Esophagus squamous epithelium (tissue), 5 donors: ENCODE results near the gene ABLIM3. TPM values are rescaled to one million over a fixed set of nuclear protein-coding genes. Genes with fewer than 3 reads are reported as not detected.
A peak's percentile ranks its signal among the peaks of the same experiment; 100 is the strongest.

Experiments used
- DNase-seq: peaks from one replicate; lab custom pipeline; 2025; lab: John Stamatoyannopoulos, UW
- H3K27ac ChIP-seq, 4 donors: fragments of 200-600 bp; sonication (generic); one replicate each; pipeline ENCODE4 v1.5.1; 2016 to 2019; ENCODE audit warnings: mild to moderate bottlenecking in 1 of 4
- H3K27me3 ChIP-seq, 4 donors: fragments of 200-600 bp; sonication (generic); 1 replicate in 3 of 4; 2 replicates in 1 of 4; pipeline versions ENCODE4 v1.5.1 to v1.6.0; 2017 to 2021; ENCODE audit warnings: antibody characterized with exemption in 1 of 4
- H3K36me3 ChIP-seq, 3 donors: fragments of 200-600 bp; sonication (generic); one replicate each; pipeline ENCODE4 v1.5.1; 2016 to 2019
- H3K4me1 ChIP-seq, 3 donors: fragments of 200-600 bp; sonication (generic); one replicate each; pipeline ENCODE4 v1.5.1; 2017 to 2019
- H3K4me3 ChIP-seq, 4 donors: fragments of 200-600 bp; sonication (generic); 1 replicate in 3 of 4; 2 replicates in 1 of 4; pipeline ENCODE4 v1.5.1; 2016 to 2019; ENCODE audit warnings: mild to moderate bottlenecking in 2 of 4, moderate library complexity in 1 of 4
- H3K9me3 ChIP-seq, 3 donors: fragments of 200-600 bp; sonication (generic); one replicate each; pipeline ENCODE4 v1.5.1; 2016 to 2019
- POLR2A ChIP-seq, 4 donors: fragments of 450-650 bp; IDR thresholded peaks; one replicate each; pipeline ENCODE4 v1.6.1; 2017; ENCODE audit warnings: antibody characterized with exemption in 4 of 4, mild to moderate bottlenecking in 4 of 4, moderate library complexity in 3 of 4
- WGBS, 2 donors: methylation state at CpG; one replicate each; pipeline ENCODE4 v1.1.5; 2018; 5-methylcytosine and 5-hydroxymethylcytosine counted together
- intact Hi-C: fragments of 100-400 bp; cut with DNase I; formaldehyde crosslinking; loops from one replicate; pipeline ENCODE4 v1.15.0; 2022
- total RNA-seq, 4 donors: library from RNA; depleted of rRNA; stranded (reverse); fragments of >200 nt; gene quantifications; one replicate each; pipeline ENCODE4 v1.1.0, GENCODE V29; 2016
- TF ChIP-seq, protein P1 (sequence below), 6 experiments: fragments of 450-650 bp in 4 of 6; fragments of 200-600 bp in 2 of 6; sonication (generic) in 2 of 6; IDR thresholded peaks; one replicate each; pipeline ENCODE4 v1.5.1; 2016 to 2019; ENCODE audit warnings: antibody characterized with exemption in 6 of 6, mild to moderate bottlenecking in 4 of 6, moderate library complexity in 4 of 6
- donor health status: DM: yes; HTN: yes; CAD: no.

The ABLIM3 gene
- total RNA-seq, 4 donors from 2014 or later, result 10.6 to 47.7 (median 27.1) TPM

GRCh38 chr5:149138182-149138923 lies 2.9 kb upstream of the ABLIM3 start:
- Histone ChIP-seq H3K27me3 (peaks cover 0 to 5% (median 0%) of the 10 kb centered on the region in 4 donors), H3K27ac (no peak overlapping the region), H3K36me3 (no peaks in the 10 kb centered on the region), H3K4me1 (peaks cover 0 to 57% (median 25%) of the 10 kb centered on the region in 3 donors), H3K9me3 (no peaks in the 10 kb centered on the region), H3K4me3 (no peak overlapping the region)
- no peak for TF ChIP-seq POLR2A (IDR thresholded peaks at IDR 0.05)
- TF ChIP-seq, protein P1, sequence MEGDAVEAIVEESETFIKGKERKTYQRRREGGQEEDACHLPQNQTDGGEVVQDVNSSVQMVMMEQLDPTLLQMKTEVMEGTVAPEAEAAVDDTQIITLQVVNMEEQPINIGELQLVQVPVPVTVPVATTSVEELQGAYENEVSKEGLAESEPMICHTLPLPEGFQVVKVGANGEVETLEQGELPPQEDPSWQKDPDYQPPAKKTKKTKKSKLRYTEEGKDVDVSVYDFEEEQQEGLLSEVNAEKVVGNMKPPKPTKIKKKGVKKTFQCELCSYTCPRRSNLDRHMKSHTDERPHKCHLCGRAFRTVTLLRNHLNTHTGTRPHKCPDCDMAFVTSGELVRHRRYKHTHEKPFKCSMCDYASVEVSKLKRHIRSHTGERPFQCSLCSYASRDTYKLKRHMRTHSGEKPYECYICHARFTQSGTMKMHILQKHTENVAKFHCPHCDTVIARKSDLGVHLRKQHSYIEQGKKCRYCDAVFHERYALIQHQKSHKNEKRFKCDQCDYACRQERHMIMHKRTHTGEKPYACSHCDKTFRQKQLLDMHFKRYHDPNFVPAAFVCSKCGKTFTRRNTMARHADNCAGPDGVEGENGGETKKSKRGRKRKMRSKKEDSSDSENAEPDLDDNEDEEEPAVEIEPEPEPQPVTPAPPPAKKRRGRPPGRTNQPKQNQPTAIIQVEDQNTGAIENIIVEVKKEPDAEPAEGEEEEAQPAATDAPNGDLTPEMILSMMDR (IDR thresholded peaks at IDR 0.05), result no peak
- no peak for DNase-seq
- intact Hi-C loops, result no loop called here
- WGBS, 2 donors, result 76 to 80% methylated on average over 7 of the region's 7 CpGs

DNA sequence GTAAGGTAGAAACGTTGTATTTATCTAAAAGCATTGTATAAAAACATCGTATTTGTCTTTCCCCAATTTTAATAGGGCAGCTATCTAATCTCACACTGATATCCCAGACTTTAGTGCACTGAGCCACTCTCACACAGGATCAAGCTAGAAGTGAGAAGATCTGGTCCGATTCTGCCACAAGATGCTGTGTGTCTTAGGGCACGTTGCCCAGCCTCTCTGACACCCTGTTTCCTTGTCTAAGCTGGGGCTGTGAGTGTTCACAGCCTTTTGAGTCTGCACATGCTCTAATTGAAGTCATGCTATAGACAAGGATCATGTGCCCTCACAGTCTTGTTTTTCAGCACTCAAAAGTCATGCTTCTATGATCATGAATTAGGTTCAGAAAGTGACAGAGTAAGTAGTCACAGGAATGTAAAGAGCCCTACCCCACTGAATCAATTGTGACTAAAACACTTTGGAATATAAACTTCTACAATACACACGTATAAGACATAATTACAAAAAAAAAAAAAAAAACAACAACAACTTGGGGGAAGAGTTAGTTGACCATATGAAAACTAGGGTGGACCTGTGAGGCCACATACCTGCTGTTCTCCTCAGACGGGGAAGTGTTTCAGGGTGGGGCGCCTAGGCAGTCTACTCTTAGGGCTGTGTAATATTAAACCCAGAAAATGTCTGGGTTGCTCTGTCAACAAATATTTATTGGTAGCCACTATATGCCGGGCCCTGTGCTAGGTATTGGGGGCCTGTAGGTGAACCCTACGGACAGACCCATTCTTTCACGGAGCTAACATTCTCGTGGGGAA lies 893 bp upstream of the ABLIM3 start:
- no peaks in the 10 kb centered on the region for H3K36me3 ChIP-seq
- no peak overlapping the region for H3K4me3 ChIP-seq
- H3K9me3 ChIP-seq, result no peaks in the 10 kb centered on the region
- peaks cover 0 to 5% (median 0%) of the 10 kb centered on the region in 4 donors for H3K27me3 ChIP-seq
- H3K4me1 ChIP-seq, result peaks cover 0 to 56% (median 10%) of the 10 kb centered on the region in 3 donors
- WGBS, 2 donors, result 61 to 78% methylated on average over 11 of the region's 11 CpGs
- TF ChIP-seq POLR2A (IDR thresholded peaks at IDR 0.05), result no peak
- intact Hi-C loops, result loop anchor here (5.0 to 10.0 kb wide), 2 partner anchors 87 to 124 kb away; no protein-coding TSS in a partner anchor
- peak overlapping the region; percentile 77 to 89 (median 88) for H3K27ac ChIP-seq
- no peak for DNase-seq

DNA sequence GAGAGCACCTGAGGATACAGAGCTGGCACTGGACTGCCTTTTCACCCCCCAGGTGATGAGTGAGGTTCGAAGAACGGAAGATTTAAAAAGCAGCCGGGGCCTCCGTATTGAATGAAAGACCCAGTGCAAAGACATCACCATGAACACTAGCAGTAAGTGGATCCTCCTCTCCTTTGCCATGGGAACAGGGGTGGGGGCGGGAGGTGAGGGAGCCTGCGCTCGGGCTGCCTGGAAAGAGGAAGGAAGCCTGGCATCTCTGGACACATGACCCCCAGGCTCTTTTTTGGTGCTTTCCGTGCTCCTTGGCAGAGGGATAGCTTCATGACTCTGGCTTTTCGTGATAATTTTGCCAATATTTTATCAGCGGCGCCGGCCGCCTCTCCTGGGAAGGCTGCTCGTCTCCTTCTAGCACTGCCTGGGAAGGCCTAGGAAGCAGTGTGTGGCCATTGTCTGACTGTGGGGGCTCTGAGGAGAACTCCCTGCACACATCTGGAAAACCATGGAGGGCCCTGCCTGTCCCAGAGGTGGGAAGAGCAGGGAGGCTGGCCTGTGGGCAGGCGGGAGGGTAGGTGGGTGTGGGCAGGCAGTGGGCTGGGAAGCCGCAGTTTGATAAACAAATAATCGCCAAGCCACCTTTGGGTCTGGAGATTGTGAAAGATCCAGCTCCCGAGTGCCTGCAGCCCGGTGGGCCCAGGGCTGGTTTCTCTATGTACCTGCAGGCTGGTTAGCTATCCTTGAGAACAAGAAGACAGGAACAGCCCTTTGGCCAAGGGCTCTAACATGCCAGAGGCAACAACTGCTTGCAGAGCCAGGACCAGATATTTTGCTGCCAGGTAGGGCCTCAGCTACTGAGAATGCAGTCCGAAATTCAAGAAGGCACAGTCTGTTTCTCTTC lies 911 bp downstream of the ABLIM3 start:
- H3K9me3 ChIP-seq, result no peaks in the 10 kb centered on the region
- H3K27ac ChIP-seq, result peak overlapping the region; percentile 77 to 89 (median 88)
- no peaks in the 10 kb centered on the region for H3K36me3 ChIP-seq
- peak overlapping the region; percentile 46 to 81 (median 75) for H3K4me3 ChIP-seq
- no peak for TF ChIP-seq POLR2A (IDR thresholded peaks at IDR 0.05)
- TF ChIP-seq, protein P1 (IDR thresholded peaks at IDR 0.05), result no peak
- H3K4me1 ChIP-seq, result peaks cover 0 to 51% (median 6%) of the 10 kb centered on the region in 3 donors
- no peak for DNase-seq
- 63 to 65% methylated on average over 7 to 14 of the region's 20 CpGs for WGBS, 2 donors
- peaks cover 0 to 5% (median 0%) of the 10 kb centered on the region in 4 donors for H3K27me3 ChIP-seq
- intact Hi-C loops, result loop anchor here (5.0 to 10.0 kb wide), 2 partner anchors 85 to 123 kb away; no protein-coding TSS in a partner anchor

DNA sequence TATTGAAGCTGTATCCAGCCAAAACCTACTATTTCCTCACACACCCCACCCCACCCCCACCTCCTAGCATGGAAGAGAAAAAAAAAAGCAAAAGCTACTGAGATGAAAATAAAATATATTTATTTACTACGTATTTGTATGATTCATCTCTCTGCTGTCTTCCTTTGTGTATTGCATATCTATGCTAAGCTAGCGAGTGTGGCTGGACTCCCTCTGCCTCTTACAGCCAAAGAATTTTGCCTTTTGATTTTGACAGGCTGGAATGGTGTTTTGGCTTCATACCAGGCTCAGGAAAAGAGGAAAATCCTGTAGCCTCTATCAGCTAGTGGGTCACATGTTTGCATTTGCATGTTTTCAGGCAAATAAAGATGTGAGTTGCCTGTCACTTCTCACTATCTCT lies 2.2 kb downstream of the ABLIM3 start:
- peaks cover 0 to 5% (median 0%) of the 10 kb centered on the region in 4 donors for H3K27me3 ChIP-seq
- DNase-seq, result no peak
- intact Hi-C loops, result loop anchor here (5.0 to 10.0 kb wide), 2 partner anchors 84 to 121 kb away; no protein-coding TSS in a partner anchor
- 6 to 40% methylated on average over 2 of the region's 2 CpGs for WGBS, 2 donors
- no peaks in the 10 kb centered on the region for H3K36me3 ChIP-seq
- H3K9me3 ChIP-seq, result no peaks in the 10 kb centered on the region
- H3K27ac ChIP-seq, result peak overlapping the region in 3 of 4 donors; percentile 41 to 89 (median 87)
- peak overlapping the region in 3 of 4 donors; percentile 0 to 76 (median 74) for H3K4me3 ChIP-seq
- TF ChIP-seq, protein P1 (IDR thresholded peaks at IDR 0.05), result no peak
- TF ChIP-seq POLR2A (IDR thresholded peaks at IDR 0.05), result no peak
- peaks cover 0 to 51% (median 6%) of the 10 kb centered on the region in 3 donors for H3K4me1 ChIP-seq
